GM03348 (cell line): ENCODE results near the gene HDAC7.
A peak's percentile ranks its signal among the peaks of the same experiment; 100 is the strongest.
"Not testable (repeated sequence)": the region's sequence is repeated elsewhere in the genome, so short reads cannot be mapped to it uniquely, and the experiment has no call there.

Source experiments
- DNase-seq: peaks from one replicate; pipeline ENCODE4 v3.0.0; 2012; ENCODE audit warnings: low spot score

HDAC7 gene

DNA sequence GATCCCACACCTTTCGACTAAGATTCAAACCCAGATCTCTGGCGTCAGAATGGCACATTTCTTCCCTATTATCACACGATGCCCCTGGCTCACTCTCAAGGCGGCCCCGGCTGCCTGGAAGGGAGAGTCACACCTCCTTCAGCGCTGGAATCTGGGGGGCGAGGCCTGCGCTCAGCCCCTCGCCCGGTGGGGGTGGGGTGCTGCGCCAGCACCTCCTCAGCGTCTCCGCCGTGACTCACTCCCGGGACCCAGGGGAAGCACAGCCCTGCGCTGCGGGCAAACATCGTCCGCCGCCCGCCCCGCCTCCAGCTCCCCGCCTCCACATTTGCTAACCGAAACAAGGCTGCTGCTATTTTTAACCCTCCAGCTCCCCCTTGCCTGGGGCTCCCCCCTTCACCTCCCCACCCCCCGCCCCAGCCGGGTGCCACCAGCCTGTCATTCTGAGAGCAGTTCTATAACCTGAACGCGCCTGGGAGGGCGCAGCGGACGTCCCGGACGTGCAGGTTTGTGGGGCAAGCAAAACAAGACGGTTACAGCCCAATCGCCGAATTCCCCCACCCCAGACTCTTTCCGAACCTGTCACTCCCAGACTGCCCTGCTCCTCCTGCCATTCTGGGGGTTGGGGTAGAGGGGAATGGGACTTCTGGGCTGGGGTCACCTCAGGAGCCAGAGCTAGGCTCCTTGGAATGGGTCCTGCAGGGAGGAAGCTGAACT is 6.7 kb downstream of the HDAC7 start:
- DNase-seq, result peak; percentile 91

GRCh38 chr12:47811581-47812484 is 7.9 kb downstream of the HDAC7 start:
- DNase-seq, result peak; percentile 62

- no peak for DNase-seq
Measured at GRCh38 chr12:47811072-47811396, 8.7 kb downstream of the HDAC7 start.

DNA sequence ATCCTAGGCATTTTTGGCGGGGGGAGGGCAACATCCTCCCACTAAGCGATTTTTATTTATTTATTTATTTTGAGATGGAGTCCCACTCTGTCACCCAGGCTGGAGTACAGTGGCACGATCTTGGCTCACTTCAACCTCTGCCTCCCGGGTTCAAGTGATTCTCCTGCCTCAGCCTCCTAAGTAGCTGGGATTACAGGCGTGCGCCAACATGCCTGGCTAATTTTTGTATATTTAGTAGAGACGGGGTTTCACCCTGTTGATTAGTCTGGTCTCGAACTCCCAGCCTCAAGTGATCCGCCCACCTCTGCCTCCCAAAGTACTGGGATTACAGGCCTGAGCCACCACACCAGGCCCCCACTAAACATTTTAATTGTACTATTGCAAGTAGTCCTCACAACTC is 10.2 kb downstream of the HDAC7 start:
- DNase-seq, result not testable (repeated sequence)

DNA sequence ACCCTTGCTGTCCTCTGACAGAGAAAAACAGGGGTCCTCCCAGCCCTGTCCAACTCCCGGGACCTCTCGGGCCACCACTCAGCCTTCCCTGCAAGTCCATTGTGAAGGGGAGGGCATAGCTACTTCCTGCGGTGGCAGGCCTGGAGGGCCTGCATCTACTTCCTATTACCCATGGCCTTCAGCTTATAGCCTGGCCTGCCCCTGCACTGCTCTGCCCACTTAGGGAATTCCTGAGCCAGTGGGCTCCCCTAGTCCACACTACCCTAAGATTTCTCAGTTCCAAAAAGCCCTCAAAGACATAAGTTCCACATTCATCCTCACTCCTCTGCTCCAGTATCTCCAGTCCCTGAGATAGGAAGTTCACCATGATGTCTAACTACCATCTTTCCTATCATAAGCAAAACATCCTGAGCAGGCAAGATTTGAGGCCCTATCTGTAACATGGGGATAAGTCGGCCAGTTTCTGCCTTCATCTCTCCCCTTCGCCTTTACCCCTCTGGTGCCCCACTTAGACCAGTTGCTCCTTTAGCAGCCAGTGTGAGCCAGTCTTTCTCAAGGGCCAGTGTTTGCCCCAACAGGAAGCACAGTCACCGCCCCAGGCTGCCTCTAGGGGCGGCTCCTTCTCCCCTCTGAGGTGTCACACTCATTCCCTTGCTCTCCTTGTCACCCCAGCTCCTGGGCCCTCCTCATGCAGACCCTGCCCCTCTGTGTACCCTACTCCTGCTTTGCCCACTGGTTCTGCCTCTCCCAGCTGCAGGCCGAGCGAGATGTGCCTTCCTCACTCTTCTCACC is 10.9 kb downstream of the HDAC7 start:
- DNase-seq, result peak; percentile 60

DNA sequence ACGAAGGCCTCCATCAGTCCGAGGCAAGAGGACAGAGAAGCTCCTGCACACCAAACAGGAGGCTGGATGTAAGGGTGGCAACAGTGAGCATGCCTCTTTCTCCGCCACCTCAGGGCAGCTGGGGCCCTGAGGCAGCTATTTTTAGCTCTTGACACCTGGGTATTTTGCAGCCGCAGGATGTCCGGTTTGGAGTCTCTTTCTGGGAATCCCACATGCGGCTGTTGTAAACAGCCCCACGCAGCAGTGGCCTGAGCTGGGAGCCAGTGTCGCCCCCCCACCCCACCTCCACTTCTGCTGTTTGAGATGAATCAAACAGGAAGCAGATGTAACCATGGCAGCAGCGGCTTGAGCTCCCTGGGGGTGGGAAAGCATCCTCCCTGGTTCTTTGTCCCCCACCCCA is 11.7 kb downstream of the HDAC7 start:
- peak; percentile 36 for DNase-seq

DNA sequence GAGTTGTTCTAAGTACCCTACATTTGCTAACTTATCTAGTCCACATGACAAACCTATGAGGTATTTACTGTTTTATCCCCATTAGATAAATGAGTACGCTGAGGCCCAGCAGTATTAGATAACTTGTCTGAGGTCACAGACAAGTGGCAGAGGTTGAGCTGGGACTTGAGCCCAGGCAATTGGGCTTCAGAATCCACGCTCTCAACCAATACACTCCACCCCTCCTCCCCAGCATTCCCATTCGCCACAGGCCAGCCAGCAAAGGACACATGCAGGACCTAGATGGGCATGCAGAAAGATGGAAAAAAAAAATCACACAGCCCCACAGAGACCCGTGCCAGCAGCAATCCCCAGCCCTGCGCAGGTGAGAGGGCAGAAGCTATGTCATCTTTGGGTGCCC is 12.4 kb downstream of the HDAC7 start:
- DNase-seq, result peak; percentile 21

- DNase-seq, result no peak
Measured at GRCh38 chr12:47805417-47805816, 14.3 kb downstream of the HDAC7 start.

DNA sequence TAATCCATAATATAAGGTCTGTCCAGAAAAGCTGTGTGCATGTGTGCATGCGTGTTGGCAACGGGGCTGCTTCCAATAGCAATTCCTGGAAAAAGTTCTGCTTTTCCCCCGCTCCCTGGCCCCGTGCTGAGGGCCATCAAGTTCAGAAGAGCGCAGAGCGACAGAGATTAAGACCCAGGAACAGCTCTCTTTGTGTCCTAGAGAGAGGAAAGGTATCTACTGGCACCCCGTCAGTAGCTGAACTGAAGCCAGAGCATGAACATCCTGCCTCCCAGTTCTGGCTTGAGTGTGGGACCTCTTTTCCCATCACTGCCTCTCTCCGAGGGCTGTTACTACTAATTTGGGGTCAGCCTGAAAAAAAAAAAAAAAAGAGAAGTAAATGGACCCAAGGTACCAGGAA is 15.5 kb downstream of the HDAC7 start:
- no peak for DNase-seq

DNA sequence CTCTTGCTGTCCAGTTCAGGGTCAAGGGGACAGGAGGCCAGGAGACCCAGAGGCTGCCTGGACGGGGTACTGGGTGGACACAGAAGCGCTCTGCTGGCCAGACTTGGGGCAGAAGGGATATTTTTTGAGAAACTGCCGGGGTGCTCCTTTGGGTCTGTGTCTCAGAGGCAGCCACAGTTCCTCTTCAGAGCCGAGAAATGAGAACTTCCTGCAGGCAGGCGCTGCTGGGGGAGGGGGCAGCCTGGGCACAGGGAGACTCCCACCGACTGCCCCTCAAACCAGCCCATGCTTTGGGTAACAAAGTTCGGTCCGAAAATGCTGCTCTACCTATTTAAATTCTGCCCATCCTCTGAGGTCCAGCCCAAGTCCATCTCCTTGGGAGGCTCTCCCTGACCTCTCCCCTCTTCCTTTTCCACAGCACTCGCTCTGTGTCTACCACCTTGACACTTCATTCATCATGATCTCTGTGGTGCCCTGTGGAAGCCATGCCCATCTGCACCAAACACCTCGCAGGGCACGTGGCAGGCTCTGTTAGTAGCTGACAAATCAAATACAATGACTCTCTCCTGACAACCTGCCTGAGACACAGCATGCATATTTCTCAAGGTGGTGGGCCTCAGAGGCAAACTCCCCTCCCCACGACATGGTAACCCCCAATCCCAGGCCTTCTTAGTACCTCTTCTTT is 16.4 kb downstream of the HDAC7 start:
- no peak for DNase-seq

DNA sequence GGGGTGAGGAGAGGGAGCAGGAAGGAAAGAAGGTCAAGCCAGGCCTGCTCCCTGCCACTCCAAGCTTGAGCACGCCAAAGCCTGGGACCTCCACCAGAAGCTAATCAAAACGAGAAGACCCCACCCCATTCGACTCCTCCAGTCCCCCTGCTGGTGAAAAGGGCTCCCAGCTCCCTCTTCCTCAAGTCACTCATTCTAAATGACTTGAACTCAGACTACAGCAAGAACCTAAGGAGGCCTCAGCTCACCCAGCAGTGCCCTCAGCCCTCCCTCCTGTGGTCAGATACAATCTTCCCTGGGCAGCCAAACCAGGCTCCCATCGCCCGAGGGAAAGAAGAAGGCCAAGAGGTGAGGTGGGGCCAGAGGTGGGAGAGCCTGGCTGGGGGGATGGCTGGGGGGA is 17.4 kb downstream of the HDAC7 start:
- DNase-seq, result no peak

DNA sequence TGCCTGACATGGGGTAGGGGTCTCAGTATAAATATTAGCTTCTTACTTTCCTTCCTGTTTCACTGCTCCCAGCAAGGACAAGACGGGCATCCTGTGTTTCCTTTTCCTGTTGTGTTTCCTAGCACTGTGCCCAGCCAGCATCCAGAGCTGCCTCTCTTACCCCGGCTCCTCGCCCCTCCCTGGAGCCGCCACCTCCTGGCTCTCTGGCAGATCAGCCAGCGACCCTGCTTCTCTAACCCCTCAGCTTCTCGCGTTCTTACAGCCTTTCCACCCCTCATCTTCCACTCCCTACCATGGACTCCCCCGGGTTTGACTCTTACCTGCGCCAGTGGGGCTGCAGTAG is 17.8 kb downstream of the HDAC7 start:
- DNase-seq, result no peak

- DNase-seq, result no peak
Measured at GRCh38 chr12:47801170-47801903, 18.4 kb downstream of the HDAC7 start.

DNA sequence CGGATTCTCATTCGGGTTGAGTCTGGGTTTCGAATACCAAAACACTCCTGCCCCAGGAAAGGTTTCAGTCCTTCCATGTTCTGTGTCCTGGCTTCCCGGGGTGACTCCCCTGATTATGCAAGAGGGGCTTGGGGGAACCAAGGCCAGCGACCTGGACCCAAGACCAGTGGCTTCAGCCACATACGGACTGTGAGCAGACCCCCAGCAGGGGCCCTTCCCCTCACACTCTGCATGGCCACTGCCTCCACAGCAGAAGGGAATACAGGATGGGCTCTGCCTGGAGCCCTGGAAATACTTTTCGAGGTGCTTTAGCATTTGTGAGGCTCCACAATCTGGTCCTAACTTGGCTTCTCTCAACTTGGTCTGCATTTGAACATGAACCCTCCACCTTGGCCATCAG is 19.1 kb downstream of the HDAC7 start:
- DNase-seq, result no peak

DNA sequence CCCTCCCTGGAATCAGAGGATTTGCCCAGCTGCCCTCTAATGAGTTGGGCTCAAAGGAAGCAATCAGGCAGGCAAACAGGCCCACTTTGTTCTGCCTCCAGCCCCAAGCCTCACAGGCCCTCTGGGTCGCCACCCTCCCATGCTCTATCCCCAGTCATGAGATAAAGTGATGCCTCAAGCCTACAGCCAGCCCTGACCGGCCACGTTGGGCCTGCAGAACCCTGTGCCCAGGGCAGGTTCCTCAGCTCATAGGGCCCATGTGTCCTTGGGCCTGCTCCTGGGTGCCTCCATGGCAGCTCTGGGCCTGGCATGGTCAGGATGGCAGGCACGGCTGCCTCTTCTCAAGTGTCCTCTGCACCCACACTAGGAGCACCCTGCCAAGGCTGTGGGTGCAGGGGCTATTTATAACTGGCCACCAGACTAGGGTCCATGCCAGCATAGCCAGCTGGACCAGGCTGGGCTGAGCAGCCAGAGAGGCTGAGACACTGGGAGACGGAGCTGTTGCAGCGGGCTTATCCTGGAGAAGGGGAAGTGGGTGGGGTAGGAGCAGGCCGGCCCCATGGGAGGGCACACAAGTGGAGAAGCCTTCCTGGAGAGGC is 20.2 kb downstream of the HDAC7 start:
- no peak for DNase-seq

DNA sequence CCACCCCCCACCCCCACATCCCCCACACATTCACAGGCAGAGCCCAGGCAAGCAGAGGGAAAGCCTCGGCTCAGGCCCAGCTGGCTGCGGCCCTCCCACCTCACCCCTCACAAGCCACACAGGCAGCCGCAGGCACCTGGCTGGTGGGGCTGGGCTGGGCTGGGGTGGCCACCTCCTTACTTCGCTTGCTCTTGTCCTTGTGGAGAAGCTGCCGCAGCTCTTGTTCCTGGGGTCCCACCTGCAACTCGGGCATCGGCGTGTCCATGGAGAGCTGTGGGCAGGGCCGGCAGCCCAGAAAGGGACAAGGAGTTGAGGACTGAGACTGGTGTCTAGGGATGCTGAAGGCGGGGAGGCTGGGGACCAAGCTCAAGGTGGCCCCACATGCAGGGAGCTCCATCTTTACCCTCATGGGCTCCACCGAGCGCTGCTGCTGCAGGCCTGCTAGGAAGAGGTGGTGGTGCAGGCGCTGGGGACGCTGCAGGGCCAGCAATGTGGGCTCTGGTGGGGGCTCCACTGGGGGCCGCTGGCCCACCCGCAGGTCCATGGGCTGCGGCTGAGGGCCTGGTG is 21.2 kb downstream of the HDAC7 start:
- no peak for DNase-seq

- no peak for DNase-seq
Measured at GRCh38 chr12:47797441-47797840, 22.3 kb downstream of the HDAC7 start.

GRCh38 chr12:47795814-47796411 is 23.8 kb downstream of the HDAC7 start:
- no peak for DNase-seq

DNA sequence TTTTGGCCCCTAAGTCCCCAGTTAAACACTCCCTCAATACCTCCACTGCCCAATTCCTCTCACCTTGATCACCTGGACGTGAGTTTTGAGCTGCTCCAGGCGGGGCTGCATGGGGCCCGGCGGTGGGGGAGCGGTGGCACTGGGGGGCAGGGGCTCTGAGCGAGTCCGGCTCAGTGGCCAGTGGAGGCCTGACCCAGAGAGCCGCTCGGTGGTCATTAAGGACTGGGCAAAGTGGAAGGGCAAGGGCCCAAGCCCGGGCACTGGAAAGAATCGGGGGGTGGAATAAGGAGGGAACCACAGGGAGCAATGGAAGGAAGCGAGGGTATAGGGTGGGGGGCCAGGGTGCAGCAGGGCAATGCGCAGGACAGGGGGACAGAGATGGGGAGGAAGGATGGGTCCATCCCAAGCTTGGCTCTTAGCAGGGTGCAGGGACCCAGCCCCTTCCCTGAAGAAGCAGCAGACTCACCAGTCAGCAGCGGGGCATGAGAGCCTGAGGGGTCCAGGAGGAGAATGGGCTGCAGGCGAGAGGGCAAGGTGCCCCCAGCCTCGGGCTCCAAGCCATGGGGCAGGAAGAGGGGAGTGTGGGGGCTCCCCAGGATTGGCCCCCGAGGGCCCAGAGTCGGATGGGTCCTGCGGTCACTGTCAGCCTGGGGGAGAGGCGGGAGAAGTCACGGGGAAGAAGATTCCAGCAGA is 24.4 kb downstream of the HDAC7 start:
- DNase-seq, result no peak

DNA sequence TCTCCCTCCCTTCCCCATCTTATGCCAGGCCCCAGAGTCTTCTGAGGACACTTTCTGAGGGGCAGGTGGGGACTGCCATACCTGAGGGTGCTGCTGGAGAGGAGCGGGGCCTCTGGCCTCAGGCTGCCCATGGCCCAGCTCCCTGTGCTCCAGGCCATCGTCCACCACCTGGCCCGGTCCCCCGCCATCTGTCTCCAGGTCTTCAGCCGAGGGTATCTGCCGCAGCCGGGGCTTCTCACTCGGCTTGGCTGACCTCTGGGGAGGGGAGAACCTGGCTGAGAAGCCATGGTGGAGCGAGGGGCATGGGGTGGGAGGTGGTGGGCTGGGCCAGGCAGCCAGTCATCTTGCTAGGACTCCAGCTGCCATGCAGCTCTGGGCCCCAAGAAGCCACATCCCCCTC is 25.0 kb downstream of the HDAC7 start:
- no peak for DNase-seq
